Measurements from ENCODE around the gene ZNF3.

DNA sequence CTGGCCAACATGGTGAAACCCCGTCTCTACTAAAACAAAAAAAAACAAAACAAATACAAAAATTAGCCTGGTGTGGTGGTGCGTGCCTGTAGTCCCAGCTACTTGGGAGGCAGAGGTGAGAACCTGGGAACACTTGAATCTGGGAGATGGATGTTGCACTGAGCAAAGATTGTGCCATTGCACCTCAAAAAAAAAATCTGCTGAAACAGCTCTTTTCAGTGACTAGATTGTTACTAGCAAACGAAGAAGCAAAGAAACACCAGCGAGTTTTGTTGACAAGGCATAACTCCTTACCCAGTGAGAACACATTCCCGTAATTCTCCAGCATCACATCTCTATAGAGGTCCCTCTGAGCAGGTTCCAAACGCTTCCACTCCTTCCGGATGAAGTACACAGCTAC is 6.7 kb downstream of the ZNF3 start:
- TF ChIP-seq, protein P1, sequence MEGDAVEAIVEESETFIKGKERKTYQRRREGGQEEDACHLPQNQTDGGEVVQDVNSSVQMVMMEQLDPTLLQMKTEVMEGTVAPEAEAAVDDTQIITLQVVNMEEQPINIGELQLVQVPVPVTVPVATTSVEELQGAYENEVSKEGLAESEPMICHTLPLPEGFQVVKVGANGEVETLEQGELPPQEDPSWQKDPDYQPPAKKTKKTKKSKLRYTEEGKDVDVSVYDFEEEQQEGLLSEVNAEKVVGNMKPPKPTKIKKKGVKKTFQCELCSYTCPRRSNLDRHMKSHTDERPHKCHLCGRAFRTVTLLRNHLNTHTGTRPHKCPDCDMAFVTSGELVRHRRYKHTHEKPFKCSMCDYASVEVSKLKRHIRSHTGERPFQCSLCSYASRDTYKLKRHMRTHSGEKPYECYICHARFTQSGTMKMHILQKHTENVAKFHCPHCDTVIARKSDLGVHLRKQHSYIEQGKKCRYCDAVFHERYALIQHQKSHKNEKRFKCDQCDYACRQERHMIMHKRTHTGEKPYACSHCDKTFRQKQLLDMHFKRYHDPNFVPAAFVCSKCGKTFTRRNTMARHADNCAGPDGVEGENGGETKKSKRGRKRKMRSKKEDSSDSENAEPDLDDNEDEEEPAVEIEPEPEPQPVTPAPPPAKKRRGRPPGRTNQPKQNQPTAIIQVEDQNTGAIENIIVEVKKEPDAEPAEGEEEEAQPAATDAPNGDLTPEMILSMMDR (IDR thresholded peaks at IDR 0.05) = no peak
- TF ChIP-seq POLR2A (IDR thresholded peaks at IDR 0.05) = no peak

Measured in testis (tissue), 2 donors.